HG02840 (cell line): Measurements from ENCODE around the gene ELOVL7.
A peak's percentile ranks its signal among the peaks of the same experiment; 100 is the strongest.
"Not testable (repeated sequence)": the region's sequence is repeated elsewhere in the genome, so short reads cannot be mapped to it uniquely, and the experiment has no call there.

ENCODE experiments used
- ATAC-seq: cut with Tn5 transposase; IDR thresholded peaks from one replicate; pipeline ENCODE4 v1.9.1; 2021; ENCODE audit warnings: mild to moderate bottlenecking, moderate library complexity, moderate number of reproducible peaks; ENCODE audit not compliant: unreplicated experiment, low FRiP score

The ELOVL7 gene

GRCh38 chr5:60833520-60833919, 10.5 kb downstream of the ELOVL7 start:
- no peak for ATAC-seq

GRCh38 chr5:60830581-60831127, 13.4 kb downstream of the ELOVL7 start:
- ATAC-seq, result no peak

GRCh38 chr5:60829490-60830266, 14.4 kb downstream of the ELOVL7 start:
- ATAC-seq, result no peak

DNA sequence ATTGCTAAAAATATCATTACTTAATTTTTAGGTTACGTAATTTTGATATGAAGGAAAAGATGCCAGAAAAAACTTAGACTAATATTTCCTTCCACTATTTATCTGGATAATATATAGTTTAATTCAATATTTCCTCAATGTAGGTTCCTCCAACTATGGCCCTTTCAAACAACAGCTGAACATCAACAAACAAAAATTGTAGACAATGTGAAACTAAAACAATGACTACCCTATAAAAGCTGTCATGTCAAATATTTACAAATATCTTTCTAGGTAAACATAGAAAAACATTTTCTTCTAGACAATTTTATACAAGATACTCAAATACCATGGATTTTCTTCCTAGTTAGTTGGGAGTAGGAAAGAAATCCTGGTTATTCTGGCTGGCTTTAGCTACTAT, 16.9 kb downstream of the ELOVL7 start:
- ATAC-seq, result no peak

DNA sequence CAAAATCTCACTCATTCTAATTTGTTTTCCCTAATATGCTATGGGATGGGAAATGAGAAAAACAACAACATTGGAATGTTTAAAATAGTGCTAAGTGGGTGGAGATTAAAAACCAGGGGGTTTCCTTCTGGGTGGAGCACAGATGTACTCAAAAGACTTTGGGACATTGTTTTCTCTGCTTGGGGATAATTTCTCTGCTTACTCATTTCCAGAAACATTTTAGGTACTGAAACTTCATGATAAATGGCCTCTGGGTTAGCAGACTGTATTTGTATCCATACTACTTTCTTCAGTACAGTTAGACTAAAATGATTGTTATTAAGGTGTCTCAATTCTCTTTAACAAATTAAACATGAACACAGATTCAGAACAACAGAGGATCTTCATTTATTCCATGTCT, 17.4 kb downstream of the ELOVL7 start:
- ATAC-seq, result peak; percentile 71

GRCh38 chr5:60823574-60823973, 20.5 kb downstream of the ELOVL7 start:
- no peak for ATAC-seq

- peak; percentile 50 for ATAC-seq
Observed at GRCh38 chr5:60822285-60822556, 21.8 kb downstream of the ELOVL7 start.

- ATAC-seq, result no peak
Observed at GRCh38 chr5:60821488-60822284, 22.4 kb downstream of the ELOVL7 start.

GRCh38 chr5:60820593-60821487, 23.2 kb downstream of the ELOVL7 start:
- no peak for ATAC-seq

DNA sequence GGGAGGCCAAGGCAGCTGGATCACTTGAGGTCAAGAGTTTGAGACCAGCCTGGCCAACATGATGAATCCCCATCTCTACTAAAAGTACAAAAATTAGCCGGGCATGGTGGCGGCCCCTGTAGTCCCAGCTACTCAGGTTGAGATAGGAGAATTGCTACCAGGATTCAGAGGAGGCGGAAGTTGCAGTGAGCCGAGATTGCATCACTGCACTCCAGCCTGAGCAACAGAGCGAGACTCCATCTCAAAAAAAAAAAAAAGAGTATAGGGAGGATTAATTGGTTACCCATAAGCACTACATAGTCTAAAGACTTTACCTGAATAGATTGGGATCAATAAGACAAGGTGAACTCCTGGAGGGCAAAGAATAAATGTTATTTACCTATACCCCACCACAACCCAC, 27.9 kb downstream of the ELOVL7 start:
- not testable (repeated sequence) for ATAC-seq

DNA sequence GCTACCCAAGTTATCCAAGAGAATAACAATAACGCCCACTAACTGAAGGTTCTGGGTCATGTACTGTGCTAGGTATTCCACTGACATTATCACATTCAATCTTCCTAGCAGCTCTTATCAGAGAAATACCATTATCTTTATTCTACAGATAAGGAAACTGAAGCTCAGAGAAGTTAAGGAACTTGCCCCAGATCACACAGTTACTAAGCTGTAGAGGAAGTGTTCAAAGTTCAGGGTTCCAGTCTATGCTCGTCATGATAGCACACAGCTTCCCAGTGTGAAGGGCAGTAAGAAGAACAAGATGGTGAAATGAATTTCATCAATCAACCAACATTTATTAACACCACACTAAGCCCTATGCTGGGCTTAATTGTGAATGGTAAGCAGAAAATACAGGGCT, 29.6 kb downstream of the ELOVL7 start:
- ATAC-seq, result no peak

DNA sequence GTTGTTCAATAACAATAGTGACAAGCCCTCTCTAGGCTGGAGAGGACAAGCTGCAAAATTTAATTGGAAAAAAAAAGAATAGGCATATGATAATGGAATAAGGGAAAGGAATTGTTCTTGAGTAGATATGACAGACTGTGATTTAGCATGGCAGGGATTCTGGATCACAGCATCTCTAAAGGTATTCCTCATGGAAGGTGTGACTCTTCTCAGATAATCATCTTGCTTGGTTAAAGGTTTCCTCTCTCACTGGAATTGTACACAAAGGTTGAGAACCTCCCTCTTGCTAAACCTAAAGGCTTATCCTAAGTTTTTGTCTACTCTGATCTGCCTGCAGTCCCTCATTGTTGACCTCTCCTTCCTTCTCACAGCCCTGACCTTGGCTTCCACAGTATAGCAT, 31.6 kb downstream of the ELOVL7 start:
- ATAC-seq, result no peak

- peak; percentile 49 for ATAC-seq
Observed at GRCh38 chr5:60811105-60811504, 33.0 kb downstream of the ELOVL7 start.

GRCh38 chr5:60810438-60811085, 33.5 kb downstream of the ELOVL7 start:
- peak; percentile 83 for ATAC-seq

- ATAC-seq, result no peak
Observed at GRCh38 chr5:60809891-60810425, 34.1 kb downstream of the ELOVL7 start.

GRCh38 chr5:60806591-60807243, 37.4 kb downstream of the ELOVL7 start:
- ATAC-seq, result no peak

GRCh38 chr5:60805463-60805862, 38.6 kb downstream of the ELOVL7 start:
- no peak for ATAC-seq

- no peak for ATAC-seq
Observed at GRCh38 chr5:60803712-60804111, 40.4 kb downstream of the ELOVL7 start.

GRCh38 chr5:60802986-60803385, 41.1 kb downstream of the ELOVL7 start:
- no peak for ATAC-seq
